ENCODE data around the gene ALKAL2. TPM values are rescaled to one million over a fixed set of nuclear protein-coding genes. Genes with fewer than 3 reads are reported as not detected.

The ALKAL2 gene
- total and polyA plus RNA-seq, 2 of the 13 experiments (the other 11 are each of a cell fraction or from before 2014, with no cell fraction given), result 0.22 to 1.7 TPM

DNA sequence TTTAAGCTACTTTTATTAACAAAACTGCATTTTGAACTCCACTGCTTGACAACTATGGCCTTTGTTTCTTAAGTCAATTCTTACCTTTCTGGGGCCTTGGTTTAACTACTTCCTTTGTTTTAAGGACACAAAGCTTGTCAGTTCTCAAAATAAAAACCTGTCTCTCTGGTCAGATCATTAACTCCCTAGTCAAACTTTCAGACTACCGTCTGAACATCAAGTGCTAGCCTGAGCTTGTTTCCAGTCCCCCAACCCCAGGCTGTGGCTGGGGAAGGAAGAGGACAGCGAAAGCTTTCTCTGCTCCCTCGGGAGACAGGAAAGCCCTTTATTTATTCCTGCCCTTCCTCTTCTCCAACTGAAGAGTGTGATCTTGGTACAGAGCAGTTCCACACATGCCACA lies 25.8 kb downstream of the ALKAL2 start (continued):
- TF ChIP-seq SALL1 (CRISPR knock-in tag; IDR thresholded peaks at IDR 0.05) (peak; percentile 52; the same call in 1 of the 2 replicates), PLRG1 (conservative IDR thresholded peaks at IDR 0.05) (no peak), CREB1 (IDR thresholded peaks at IDR 0.05) (no peak), CREB1 (CRISPR knock-in tag; IDR thresholded peaks at IDR 0.05) (0 out of 2 replicates have a peak, but pooled peaks have one; percentile 17), POGZ (CRISPR knock-in tag; IDR thresholded peaks at IDR 0.05) (0 out of 2 replicates have a peak, but pooled peaks have one; percentile 16), TCF7 (IDR thresholded peaks at IDR 0.05; ENCODE audit: low read depth) (peak; percentile 21; the same call in 1 of the 2 replicates), SAP130 (CRISPR knock-in tag; IDR thresholded peaks at IDR 0.05; ENCODE audit: low read depth) (peak; percentile 43), AFF4 (CRISPR knock-in tag; IDR thresholded peaks at IDR 0.05) (peak; percentile 59; the same call in 1 of the 2 replicates), LCORL (IDR thresholded peaks at IDR 0.05) (no peak), LCORL (CRISPR knock-in tag; IDR thresholded peaks at IDR 0.05) (no peak), DNMT3B (CRISPR knock-in tag; conservative IDR thresholded peaks at IDR 0.05) (0 out of 2 replicates have a peak, but pooled peaks have one; percentile 27), BRCA1 (CRISPR knock-in tag; IDR thresholded peaks at IDR 0.05) (0 out of 2 replicates have a peak, but pooled peaks have one; percentile 43), BCL6 (CRISPR knock-in tag; IDR thresholded peaks at IDR 0.05) (peak; percentile 41; the same call in 1 of the 2 replicates), CBX5 (CRISPR knock-in tag; IDR thresholded peaks at IDR 0.05; ENCODE audit: borderline replicate concordance) (0 out of 2 replicates have a peak, but pooled peaks have one; percentile 32), POLR2G (IDR thresholded peaks at IDR 0.05; ENCODE audit: low read depth, low read length) (peak; percentile 70; the same call in 1 of the 2 replicates), SOX13 (IDR thresholded peaks at IDR 0.05) (peak; percentile 50; the same call in 1 of the 2 replicates), SOX13 (CRISPR knock-in tag; conservative IDR thresholded peaks at IDR 0.05 in 1 of 2, IDR thresholded peaks at IDR 0.05 in 1 of 2) (peak in 1 of 2 experiments; percentile 90; a peak in 2 of 4 replicates), ISL2 (CRISPR knock-in tag; IDR thresholded peaks at IDR 0.05) (0 out of 2 replicates have a peak, but pooled peaks have one; percentile 45)
- TF ChIP-seq, protein P1, sequence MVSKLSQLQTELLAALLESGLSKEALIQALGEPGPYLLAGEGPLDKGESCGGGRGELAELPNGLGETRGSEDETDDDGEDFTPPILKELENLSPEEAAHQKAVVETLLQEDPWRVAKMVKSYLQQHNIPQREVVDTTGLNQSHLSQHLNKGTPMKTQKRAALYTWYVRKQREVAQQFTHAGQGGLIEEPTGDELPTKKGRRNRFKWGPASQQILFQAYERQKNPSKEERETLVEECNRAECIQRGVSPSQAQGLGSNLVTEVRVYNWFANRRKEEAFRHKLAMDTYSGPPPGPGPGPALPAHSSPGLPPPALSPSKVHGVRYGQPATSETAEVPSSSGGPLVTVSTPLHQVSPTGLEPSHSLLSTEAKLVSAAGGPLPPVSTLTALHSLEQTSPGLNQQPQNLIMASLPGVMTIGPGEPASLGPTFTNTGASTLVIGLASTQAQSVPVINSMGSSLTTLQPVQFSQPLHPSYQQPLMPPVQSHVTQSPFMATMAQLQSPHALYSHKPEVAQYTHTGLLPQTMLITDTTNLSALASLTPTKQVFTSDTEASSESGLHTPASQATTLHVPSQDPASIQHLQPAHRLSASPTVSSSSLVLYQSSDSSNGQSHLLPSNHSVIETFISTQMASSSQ (IDR thresholded peaks at IDR 0.05; ENCODE audit: low read depth), result 0 out of 2 replicates have a peak, but pooled peaks have one; percentile 30
- TF ChIP-seq, protein P1 (CRISPR knock-in tag; IDR thresholded peaks at IDR 0.05; ENCODE audit: borderline replicate concordance), result no peak

Measured in HepG2 (cell line).